ENCODE measurements around the gene LCN6. TPM values are rescaled to one million over a fixed set of nuclear protein-coding genes. Genes with fewer than 3 reads are reported as not detected.

LCN6 gene
- total and polyA plus RNA-seq, 10 of the 15 experiments (the other 5 are each of a cell fraction or from before 2014, with no cell fraction given), result not detected

GRCh38 chr9:136697821-136698526 is 50.4 kb downstream of the LCN6 start:
- H3K9me3 ChIP-seq (replicated peaks; ENCODE audit: control insufficient read depth, insufficient read depth, low read length), result no peaks in the 10 kb centered on the region
- SMC1A ChIA-PET (ENCODE audit: uncharacterized antibody, unreplicated experiment), result no interaction called here
- no peak for ATAC-seq
- H3K79me2 ChIP-seq (ENCODE audit: control insufficient read depth, insufficient read depth, low read length), result no peaks in the 10 kb centered on the region
- DNase-seq (ENCODE audit: low read depth, low spot score), result no peak
- H3K36me3 ChIP-seq (ENCODE audit: control insufficient read depth in 2 of 2, insufficient read depth in 2 of 2, low read length in 1 of 2), result no peaks in the 10 kb centered on the region
- H2AFZ ChIP-seq (ENCODE audit: control insufficient read depth, low read depth, low read length), result no peak overlapping the region
- in situ Hi-C loops (cut with MboI) (no loop called here), intact Hi-C loops (cut with micrococcal nuclease; ENCODE audit: unreplicated experiment) (no loop called here)
- BruUV-seq (replicated peaks), result no TSS peak
- 8% methylated on average over 17 of the region's 20 CpGs for WGBS (ENCODE audit: insufficient coverage, insufficient replicate concordance, low lambda C conversion rate, missing lambda C conversion rate)
- no peaks in the 10 kb centered on the region for H3K27me3 ChIP-seq (replicated peaks in 1 of 2; ENCODE audit: control insufficient read depth in 2 of 2, insufficient read depth in 2 of 2, low read length in 1 of 2)
- H4K20me1 ChIP-seq (ENCODE audit: control insufficient read depth, insufficient read depth), result no peaks in the 10 kb centered on the region
- no peak overlapping the region for H3K27ac ChIP-seq (ENCODE audit: control insufficient read depth, insufficient read depth)
- RAD21 ChIA-PET (ENCODE audit: unreplicated experiment), result interaction anchor here (0.6 to 1.2 kb wide), 2 partner anchors 44 to 281 kb away, joined by 3 read pairs; no protein-coding TSS in a partner anchor
- TF ChIP-seq NFIC (IDR thresholded peaks at IDR 0.05; ENCODE audit: low read depth, low read length) (no peak), RELB (IDR thresholded peaks at IDR 0.05; ENCODE audit: low read depth) (no peak), ZNF384 (IDR thresholded peaks at IDR 0.05; ENCODE audit: borderline replicate concordance, low read depth, low read length) (0 out of 2 replicates have a peak, but pooled peaks have one; percentile 10), STAT3 (IDR thresholded peaks at IDR 0.05; ENCODE audit: low read depth, low read length) (no peak), SREBF1 (IDR thresholded peaks at IDR 0.05; ENCODE audit: low read length) (no peak), NBN (IDR thresholded peaks at IDR 0.05) (0 out of 2 replicates have a peak, but pooled peaks have one; percentile 29), POU2F2 (IDR thresholded peaks at IDR 0.05; ENCODE audit: borderline replicate concordance, low read depth, low read length) (no peak), CREB1 (IDR thresholded peaks at IDR 0.05; ENCODE audit: low read depth) (no peak), BCL11A (IDR thresholded peaks at IDR 0.05; ENCODE audit: low read depth, low read length) (no peak), PKNOX1 (IDR thresholded peaks at IDR 0.05) (no peak), MEF2B (IDR thresholded peaks at IDR 0.05; ENCODE audit: partially characterized antibody, poor library complexity, severe bottlenecking) (no peak), NR2F1 (conservative IDR thresholded peaks at IDR 0.05) (no peak), KAT2A (conservative IDR thresholded peaks at IDR 0.05; ENCODE audit: control insufficient read depth, low read depth, low read length) (no peak), LARP7 (IDR thresholded peaks at IDR 0.05) (no peak), BHLHE40 (IDR thresholded peaks at IDR 0.05; ENCODE audit: borderline replicate concordance in 1 of 2, low read depth in 2 of 2, low read length in 1 of 2) (no peak), CHD2 (IDR thresholded peaks at IDR 0.05; ENCODE audit: borderline replicate concordance, low read depth, low read length) (no peak), ZNF207 (IDR thresholded peaks at IDR 0.05; ENCODE audit: borderline replicate concordance) (no peak)
- POLR2A ChIA-PET, result interaction anchor here (0.8 kb wide), 1 partner anchor 32 kb away, joined by 3 read pairs; no protein-coding TSS in a partner anchor
- no peak overlapping the region for H3K4me3 ChIP-seq
- no peak overlapping the region for H3K4me2 ChIP-seq (ENCODE audit: control insufficient read depth, insufficient read depth)
- no peak overlapping the region for H3K9ac ChIP-seq (ENCODE audit: control insufficient read depth, insufficient read depth, low read length)
- FAIRE-seq, result no peak
- peaks cover 20% of the 10 kb centered on the region for H3K4me1 ChIP-seq (ENCODE audit: control insufficient read depth, insufficient read depth, low read length)
- CTCF ChIA-PET, result interaction anchor here (0.8 to 1.2 kb wide), 2 partner anchors 9 to 34 kb away, joined by 3 read pairs; no protein-coding TSS in a partner anchor
